RPMI8226 (cell line): ENCODE results near the gene RALA.
A peak's percentile ranks its signal among the peaks of the same experiment; 100 is the strongest.
"Not testable (repeated sequence)": the region's sequence is repeated elsewhere in the genome, so short reads cannot be mapped to it uniquely, and the experiment has no call there.

Source experiments
- DNase-seq: peaks from one replicate; pipeline ENCODE4 v3.0.0-alpha.2; 2015

Gene RALA

DNA sequence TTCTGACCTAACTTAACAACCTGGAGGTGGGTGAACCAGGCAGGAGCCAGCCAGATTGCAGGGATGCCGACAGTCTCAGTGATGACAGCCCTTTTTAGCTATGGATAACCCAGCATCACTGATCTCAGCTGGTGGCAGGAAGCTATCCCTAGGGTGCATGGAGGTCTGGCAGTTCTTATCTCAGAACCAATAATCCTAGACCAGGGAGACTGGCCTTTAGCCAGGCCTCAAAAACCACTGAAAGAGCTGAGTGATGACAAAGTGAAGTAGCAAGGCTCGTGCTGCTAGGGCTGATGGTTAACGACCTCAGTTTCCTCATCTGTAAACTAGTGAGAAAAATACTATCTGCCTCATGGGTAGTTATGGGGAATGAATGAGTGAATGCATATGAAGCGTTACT lies 112.5 kb downstream of the RALA start:
- DNase-seq = no peak

DNA sequence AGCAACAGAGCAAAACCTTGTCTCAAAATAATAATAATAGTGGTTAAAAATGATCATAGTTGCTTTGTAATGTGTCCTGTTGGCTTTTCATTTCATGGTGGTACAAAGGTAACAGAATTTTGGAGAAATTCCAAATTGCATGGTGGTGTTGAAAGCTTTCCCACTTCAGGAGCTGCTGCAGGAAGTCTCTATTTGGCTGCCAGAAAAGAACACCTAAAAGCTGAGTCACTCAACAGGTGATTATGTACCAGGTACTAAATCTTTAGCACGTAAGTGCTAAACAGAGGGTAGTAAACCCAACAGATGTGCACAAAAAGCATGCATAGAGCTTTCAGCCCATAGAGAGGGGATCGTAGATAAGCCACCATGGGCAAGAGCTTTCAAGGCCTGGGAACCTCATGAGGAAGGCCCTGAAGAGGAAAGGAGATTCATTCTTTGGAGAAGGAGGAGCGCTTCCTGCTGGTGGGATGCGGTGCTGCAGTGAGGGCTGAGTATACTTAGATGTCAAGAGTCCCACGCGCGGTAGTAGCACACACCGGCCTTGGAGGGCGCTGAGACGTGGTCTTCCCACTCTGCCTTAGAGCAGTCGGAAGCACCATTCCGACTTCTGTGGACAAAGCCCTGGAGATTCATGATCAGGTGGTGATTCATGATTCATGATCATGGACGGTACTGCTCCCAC lies 118.7 kb downstream of the RALA start:
- peak; percentile 17 for DNase-seq

DNA sequence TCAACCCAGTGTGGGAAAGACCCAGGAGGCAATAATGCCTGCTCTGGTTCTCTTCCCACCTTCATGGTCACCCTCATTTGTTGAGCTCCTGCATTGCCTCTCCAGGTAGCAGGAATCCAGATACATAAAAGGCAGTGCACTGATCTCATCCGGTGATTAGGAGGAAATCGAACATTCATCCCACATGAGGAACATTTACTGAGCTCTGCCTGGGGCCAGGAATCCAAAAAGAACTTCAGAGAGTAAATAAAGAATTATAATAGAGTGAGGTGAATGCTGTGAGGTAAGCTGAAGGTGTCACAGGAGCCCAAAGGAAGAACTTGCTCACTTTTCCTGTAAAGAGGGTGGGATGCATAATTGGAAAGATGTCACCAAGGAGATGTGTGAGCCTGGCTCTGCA lies 121.2 kb downstream of the RALA start:
- DNase-seq = no peak

DNA sequence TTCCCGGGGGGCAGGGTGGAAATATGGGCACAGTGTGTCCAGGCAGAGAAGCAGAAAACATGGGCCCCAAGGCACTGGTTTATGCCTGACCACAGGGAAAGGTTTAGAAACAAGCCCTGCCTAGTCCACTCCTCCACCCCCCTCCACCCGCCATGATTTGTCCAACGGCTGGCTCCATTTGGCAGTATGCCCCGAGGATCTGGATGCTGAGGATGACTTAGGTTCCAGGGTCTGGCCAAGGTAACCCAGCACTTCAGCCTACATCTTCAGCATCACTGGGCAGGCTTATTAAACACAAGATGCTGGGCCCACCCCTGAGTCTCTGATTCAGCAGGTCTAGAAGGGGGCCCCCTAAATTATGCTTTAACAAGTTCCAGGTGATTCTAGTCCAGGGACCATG lies 121.9 kb downstream of the RALA start:
- DNase-seq = no peak

DNA sequence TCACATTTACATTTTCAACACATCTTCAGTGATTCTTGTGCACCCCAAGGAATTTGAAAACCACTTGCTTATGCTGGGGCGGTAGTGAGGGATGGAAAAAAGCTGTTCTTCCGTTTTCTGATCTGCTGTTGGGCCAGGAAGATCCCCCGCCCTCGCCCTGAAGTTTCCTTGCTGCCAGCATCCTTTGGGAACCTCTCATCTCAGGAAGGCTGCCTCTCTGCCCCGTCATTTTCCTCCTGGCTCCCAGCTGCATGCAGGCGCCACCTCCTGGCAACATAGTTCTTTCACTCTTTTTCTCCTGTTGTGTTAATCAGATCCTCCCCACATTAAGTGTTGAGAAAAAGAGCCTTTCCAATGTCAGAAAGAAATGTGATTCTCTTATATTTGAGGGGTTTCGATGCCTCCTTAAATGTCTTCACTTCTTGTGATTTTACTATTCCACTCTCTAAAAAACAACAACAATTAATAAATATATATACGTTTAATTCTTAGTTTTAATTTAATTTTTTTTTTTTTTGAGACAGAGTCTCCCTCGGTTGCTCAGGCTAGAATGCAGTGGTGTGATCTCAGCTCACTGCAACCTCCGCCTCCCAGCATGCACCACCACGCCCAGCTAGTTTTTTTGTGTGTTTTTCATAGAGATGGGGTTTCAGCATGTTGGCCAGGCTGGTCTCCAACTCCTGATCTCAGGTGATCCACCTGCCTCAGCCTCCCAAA lies 122.9 kb downstream of the RALA start:
- DNase-seq = peak; percentile 63

DNA sequence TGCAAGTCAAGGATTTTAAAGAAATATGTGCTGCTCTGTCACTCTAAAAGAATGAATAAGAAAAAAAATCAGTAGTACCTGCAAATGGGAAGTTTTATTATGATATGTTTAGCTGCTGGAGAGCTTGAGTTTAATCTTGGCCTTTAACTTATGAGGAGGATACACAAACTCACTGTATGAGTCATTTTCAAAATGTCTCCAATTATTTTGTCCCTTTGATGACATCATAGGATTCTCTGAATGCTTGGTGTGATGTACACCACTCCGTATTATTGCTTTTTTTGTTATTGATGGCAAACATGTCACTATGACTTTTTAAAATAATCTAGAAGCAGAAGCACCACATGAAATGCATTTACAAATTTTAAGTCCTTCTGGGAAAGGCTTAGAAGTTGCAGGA lies 125.8 kb downstream of the RALA start:
- DNase-seq = no peak

DNA sequence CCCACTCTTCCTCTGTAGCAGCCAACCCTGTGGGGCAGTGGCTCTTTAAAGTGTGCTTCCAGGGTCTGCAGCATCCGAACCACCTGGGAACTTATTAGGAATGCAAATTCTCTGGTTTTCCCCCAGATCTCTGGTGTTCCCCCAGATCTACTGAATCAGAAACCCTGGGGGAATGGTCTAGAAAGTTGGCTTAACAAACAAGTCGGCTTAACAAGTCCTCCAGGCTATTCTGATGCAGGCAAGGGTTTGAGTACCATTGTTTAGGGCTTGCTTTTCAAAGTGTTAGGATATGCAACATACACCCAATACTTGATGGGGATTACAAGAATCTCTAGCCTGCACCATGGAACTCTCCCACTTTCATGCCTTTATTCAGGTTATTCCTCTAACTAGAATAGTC lies 126.3 kb downstream of the RALA start:
- DNase-seq = no peak

DNA sequence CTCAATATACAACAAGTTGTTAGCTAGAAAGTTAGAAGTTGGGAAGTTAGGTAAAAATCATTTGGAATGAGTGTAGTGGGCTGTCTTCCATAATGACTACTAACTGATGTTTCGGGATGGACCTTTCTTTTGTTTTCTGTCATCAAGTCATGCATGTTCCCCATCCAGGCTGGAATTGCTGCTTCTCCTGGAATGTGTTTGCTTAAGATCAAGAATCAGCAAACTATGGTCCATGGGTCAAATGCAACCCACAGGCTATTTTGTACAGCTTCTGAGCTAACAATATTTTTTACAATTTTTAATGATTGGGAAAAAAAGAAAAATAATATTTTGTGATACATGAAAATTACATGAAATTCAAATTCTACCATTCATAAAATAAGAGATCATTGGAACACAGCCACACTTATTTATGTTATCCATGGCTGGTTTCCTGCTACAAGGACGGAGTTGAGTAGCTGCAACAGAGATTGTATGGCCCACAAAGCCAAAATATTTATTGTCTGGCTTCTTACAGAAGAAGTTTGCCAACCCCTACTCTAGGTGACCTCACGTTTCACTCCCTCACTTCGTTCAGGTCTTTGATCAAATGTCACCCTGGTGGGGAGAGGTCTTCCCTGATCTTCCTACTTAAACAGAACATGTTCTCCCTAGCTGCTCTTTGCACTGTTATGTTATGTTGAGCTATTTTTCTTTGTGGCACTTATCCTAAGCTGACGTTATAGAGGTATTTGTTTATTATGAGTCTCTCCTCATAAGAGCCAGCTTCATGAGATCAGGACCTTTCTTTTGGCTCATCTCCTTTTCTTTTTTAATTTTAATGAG lies 127.1 kb downstream of the RALA start:
- no peak for DNase-seq

DNA sequence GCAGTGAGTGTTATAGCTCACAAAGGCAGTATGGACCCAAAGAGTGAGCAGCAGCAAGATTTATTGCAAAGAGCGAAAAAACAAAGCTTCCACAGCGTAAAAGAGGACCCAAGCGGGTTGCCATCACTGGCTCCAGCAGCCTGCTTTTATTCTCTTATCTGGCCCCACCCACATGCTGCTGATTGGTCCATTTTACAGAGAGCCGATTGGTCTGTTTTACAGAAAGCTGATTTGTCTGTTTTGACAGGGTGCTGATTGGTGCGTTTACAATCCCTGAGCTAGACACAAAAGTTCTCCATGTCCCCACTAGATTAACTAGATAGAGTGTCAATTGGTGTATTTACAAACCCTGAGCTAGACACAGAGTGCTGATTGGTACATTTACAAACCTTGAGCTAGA lies 129.9 kb downstream of the RALA start:
- not testable (repeated sequence) for DNase-seq

DNA sequence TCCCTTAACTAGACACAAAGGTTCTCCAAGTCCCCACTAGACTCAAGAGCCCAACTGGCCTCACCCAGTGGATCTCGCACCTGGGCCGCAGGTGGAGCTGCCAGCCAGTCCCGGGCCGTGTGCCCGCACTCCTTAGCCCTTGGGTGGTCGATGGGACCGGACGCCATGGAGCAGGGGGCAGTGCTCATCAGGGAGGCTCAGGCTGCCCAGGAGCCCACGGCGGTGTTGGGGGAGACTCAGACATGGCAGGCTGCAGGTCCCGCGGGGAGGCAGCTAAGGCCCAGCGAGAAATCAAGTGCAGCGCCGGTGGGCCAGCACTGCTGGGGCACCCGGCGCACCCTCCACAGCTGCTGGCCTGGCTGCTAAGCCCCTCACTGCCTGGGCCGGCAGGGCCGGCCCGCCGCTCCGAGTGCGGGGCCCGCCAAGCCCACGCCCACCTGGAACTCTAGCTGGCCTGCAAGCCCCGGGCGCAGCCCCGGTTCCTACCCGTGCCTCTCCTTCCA lies 130.5 kb downstream of the RALA start:
- no peak for DNase-seq

DNA sequence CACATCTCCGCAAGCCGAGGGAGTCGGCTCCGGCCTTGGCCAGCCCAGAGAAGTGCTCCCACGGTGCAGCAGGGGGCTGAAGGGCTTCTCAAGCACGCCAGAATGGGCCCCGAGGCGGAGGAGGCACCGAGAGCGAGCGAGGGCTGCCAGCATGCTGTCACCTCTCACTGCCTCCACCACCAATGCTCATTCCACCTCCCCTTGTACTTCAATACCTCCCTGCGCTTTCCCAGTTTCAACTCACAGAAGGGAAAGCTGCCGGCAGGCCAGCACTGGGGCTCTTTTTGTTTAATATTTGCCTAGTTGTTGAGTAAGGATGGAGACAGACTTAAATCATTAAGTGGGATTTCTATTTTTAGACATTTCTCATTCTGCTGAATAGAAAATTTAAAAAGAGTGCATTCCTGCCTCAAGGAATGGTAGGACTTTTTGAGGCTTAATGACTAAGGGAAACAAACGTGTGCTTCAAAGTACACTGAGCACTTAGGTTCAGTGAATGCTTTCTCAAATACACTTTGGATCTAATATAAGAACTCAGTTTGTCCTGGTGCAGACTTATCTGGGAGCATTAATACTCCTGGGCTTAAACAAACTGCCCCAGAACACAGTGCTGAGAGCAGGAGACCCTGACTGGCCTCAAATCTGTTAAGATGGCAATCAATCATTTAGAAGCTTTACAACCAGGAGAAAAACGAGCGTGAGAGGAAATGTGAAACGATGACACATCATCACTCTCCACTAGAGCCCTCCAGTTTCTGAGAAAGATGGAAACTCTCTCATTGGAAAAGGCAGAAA lies 131.2 kb downstream of the RALA start:
- DNase-seq = no peak

DNA sequence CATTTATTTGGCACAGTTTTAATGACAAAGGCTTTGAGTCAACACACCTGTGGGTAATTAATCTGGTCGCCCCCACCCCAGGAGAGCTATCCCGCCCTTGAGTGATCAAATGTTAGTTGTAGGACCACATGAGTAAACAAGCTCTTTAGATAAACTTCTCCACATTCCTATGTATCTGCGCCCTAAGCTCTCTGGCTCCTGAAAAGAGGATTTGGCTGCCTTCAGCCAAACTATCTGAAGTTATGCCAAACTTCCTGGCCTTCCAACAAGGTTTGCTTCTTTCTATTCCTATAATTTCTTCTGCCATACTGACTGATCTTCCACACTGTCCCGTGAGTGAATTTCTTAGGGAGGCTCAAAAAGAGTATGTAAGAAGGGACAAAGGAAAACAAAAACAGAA lies 134.2 kb downstream of the RALA start:
- no peak for DNase-seq
